ENCODE results near the gene TMEM214.

DNA sequence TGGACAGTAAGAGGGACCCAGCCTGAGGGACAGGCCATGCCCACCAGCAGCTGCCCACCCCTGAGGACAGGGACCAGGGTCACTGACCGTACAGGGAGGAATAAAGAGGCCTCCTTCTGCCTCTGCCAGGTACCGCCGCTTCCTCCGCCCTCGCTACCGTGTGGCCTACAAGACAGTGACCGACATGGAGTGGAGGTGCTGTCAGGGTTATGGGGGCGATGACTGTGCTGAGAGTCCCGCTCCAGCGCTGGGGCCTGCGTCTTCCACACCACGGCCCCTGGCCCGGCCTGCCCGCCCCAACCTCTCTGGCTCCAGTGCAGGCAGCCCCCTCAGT, 47.8 kb downstream of the TMEM214 start:
- TF ChIP-seq CTCF (optimal IDR thresholded peaks at IDR 0.05 in 1 of 3, IDR thresholded peaks at IDR 0.05 in 1 of 3, conservative IDR thresholded peaks at IDR 0.05 in 1 of 3; ENCODE audit: extremely low read depth in 1 of 3, insufficient read depth in 2 of 3, low read length in 3 of 3) (no peak), EZH2 (IDR thresholded peaks at IDR 0.05; ENCODE audit: low read length) (no peak)
